HEK293 (cell line): ENCODE data around the gene ETV4.

ENCODE experiments used
- CTCF ChIA-PET: fragments of 350-600 bp; formaldehyde crosslinking; extraction: SDS; loops from one replicate; lab custom pipeline; 2021; ENCODE audit warnings: antibody characterized with exemption; lab: Yijun Ruan, JAX
- POLR2A ChIA-PET: fragments of 300-600 bp; formaldehyde crosslinking; extraction: SDS; loops from one replicate; lab custom pipeline; 2020; ENCODE audit warnings: antibody characterized with exemption, inconsistent platforms; lab: Yijun Ruan, JAX
- H3K27ac ChIP-seq: fragments of 200-500 bp; sonication (Bioruptor generic); 2 replicates; pipeline ENCODE4 v1.5.1; 2014; ENCODE audit warnings: low read depth, low read length, control low read depth, inconsistent platforms; ENCODE audit errors: extremely low read depth
- H3K36me3 ChIP-seq, 2 experiments: fragments of 200-500 bp in 1 of 2; sonication (Bioruptor generic) in 1 of 2; 1 replicate in 1 of 2; 2 replicates in 1 of 2; pipeline ENCODE4 v1.5.1; 2014 to 2017; ENCODE audit warnings: inconsistent platforms in 2 of 2, low read length in 2 of 2; ENCODE audit not compliant: control insufficient read depth in 2 of 2, insufficient read depth in 1 of 2
- H3K4me1 ChIP-seq: fragments of 200-500 bp; sonication (Bioruptor generic); 2 replicates; pipeline ENCODE4 v1.5.1; 2014; ENCODE audit warnings: mild to moderate bottlenecking, low read length, inconsistent platforms; ENCODE audit not compliant: control insufficient read depth, insufficient read depth
- H3K4me3 ChIP-seq: 2 replicates; pipeline ENCODE4 v1.5.1; 2011; ENCODE audit warnings: low read depth, mild to moderate bottlenecking, control low read depth, low read length, moderate library complexity
- H3K9me3 ChIP-seq: fragments of 200-500 bp; sonication (Bioruptor generic); 2 replicates; pipeline ENCODE4 v1.5.1; 2014; ENCODE audit warnings: low read depth, low read length, inconsistent platforms; ENCODE audit not compliant: control insufficient read depth, insufficient read depth
- KLF7 ChIP-seq: fragments of 450-650 bp; formaldehyde crosslinking; IDR thresholded peaks from 2 replicates; pipeline ENCODE4 v1.5.1; 2016; ENCODE audit warnings: missing biosample characterization, missing genetic modification characterization, borderline replicate concordance
- MZF1 ChIP-seq: fragments of 450-650 bp; formaldehyde crosslinking; IDR thresholded peaks from 2 replicates; pipeline ENCODE4 v1.5.1; 2017; ENCODE audit warnings: missing biosample characterization, missing genetic modification characterization, borderline replicate concordance
- SP2 ChIP-seq: fragments of 450-650 bp; formaldehyde crosslinking; IDR thresholded peaks from 2 replicates; pipeline ENCODE4 v1.5.1; 2016; ENCODE audit warnings: missing biosample characterization, missing genetic modification characterization
- ZFHX2 ChIP-seq: fragments of 450-650 bp; formaldehyde crosslinking; conservative IDR thresholded peaks from 2 replicates; pipeline ENCODE4 v1.5.1; 2016; ENCODE audit warnings: missing biosample characterization, missing genetic modification characterization
- ZNF157 ChIP-seq: fragments of 450-650 bp; formaldehyde crosslinking; IDR thresholded peaks from 2 replicates; pipeline ENCODE4 v1.5.1; 2016; ENCODE audit warnings: missing biosample characterization, missing genetic modification characterization
- ZNF510 ChIP-seq: fragments of 450-650 bp; formaldehyde crosslinking; IDR thresholded peaks from 2 replicates; pipeline ENCODE4 v1.5.1; 2018; ENCODE audit warnings: mild to moderate bottlenecking, missing genetic modification characterization, missing biosample characterization; ENCODE audit not compliant: insufficient replicate concordance
- ZNF658 ChIP-seq: fragments of 450-650 bp; formaldehyde crosslinking; IDR thresholded peaks from 2 replicates; pipeline ENCODE4; 2016; ENCODE audit warnings: missing biosample characterization, missing genetic modification characterization
- ZNF776 ChIP-seq: fragments of 450-650 bp; formaldehyde crosslinking; IDR thresholded peaks from 2 replicates; pipeline ENCODE4 v1.5.0; 2017; ENCODE audit warnings: missing biosample characterization, missing genetic modification characterization, borderline replicate concordance
- ZNF777 ChIP-seq: fragments of 450-650 bp; formaldehyde crosslinking; IDR thresholded peaks from 2 replicates; pipeline ENCODE4 v1.5.1; 2017; ENCODE audit warnings: missing biosample characterization, missing genetic modification characterization, borderline replicate concordance
- TF ChIP-seq, protein P1 (sequence below): fragments of 450-650 bp; formaldehyde crosslinking; IDR thresholded peaks from 2 replicates; pipeline ENCODE4 v1.5.1; 2017; ENCODE audit warnings: missing biosample characterization, missing genetic modification characterization
- TF ChIP-seq, protein P2 (sequence below): fragments of 450-650 bp; formaldehyde crosslinking; IDR thresholded peaks from 2 replicates; pipeline ENCODE4 v1.5.1; 2016; ENCODE audit warnings: missing biosample characterization, missing genetic modification characterization
- TF ChIP-seq, protein P3 (sequence below): fragments of 450-650 bp; formaldehyde crosslinking; IDR thresholded peaks from 2 replicates; pipeline ENCODE4 v1.5.1; 2016; ENCODE audit warnings: missing biosample characterization, missing genetic modification characterization
- TF ChIP-seq, protein P4 (sequence below): IDR thresholded peaks from 2 replicates; pipeline ENCODE4 v1.6.1; 2011; ENCODE audit warnings: mild to moderate bottlenecking, low read depth, low read length, borderline replicate concordance
- TF ChIP-seq, protein P5 (sequence below): fragments of 450-650 bp; formaldehyde crosslinking; IDR thresholded peaks from 2 replicates; pipeline ENCODE4 v1.5.1; 2016; ENCODE audit warnings: missing biosample characterization, missing genetic modification characterization

ETV4 gene

DNA sequence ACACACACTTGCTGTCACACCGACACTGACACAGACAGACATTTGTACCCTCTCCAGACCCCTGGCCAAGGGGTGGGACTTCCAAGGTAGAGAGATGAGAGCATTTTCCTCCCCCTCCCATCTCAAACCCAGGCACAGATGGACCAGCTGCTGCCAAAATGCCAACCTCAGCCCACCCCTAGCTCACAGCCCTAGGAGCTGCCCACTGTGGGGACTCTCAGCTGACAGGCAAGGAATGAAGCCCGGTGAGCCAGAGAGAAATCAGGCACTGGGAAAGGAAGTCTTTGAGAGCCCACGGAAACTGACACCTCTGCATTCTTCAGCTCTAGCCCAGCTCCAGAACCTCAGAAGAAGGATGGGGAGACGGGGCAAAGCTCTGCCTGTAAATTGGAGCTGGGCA is 2.8 kb downstream of the ETV4 start:
- Histone ChIP-seq H3K36me3 (no peaks in the 10 kb centered on the region), H3K4me3 (no peak overlapping the region), H3K27ac (no peak overlapping the region), H3K4me1 (peaks cover 25% of the 10 kb centered on the region), H3K9me3 (no peaks in the 10 kb centered on the region)
- POLR2A ChIA-PET = interaction anchor here (0.6 kb wide), 1 partner anchor 1276 kb away, joined by 5 read pairs; no protein-coding TSS in a partner anchor
- CTCF ChIA-PET = interaction anchor here (0.6 to 1.6 kb wide), 8 partner anchors 9 to 131 kb away, joined by 3 to 7 read pairs (median 4); no protein-coding TSS in a partner anchor
- TF ChIP-seq, protein P1, sequence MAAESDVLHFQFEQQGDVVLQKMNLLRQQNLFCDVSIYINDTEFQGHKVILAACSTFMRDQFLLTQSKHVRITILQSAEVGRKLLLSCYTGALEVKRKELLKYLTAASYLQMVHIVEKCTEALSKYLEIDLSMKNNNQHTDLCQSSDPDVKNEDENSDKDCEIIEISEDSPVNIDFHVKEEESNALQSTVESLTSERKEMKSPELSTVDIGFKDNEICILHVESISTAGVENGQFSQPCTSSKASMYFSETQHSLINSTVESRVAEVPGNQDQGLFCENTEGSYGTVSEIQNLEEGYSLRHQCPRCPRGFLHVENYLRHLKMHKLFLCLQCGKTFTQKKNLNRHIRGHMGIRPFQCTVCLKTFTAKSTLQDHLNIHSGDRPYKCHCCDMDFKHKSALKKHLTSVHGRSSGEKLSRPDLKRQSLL = peak; percentile 50; the same call in 1 of the 2 replicates
- TF ChIP-seq ZNF777 (tag by site-specific recombination) = no peak

DNA sequence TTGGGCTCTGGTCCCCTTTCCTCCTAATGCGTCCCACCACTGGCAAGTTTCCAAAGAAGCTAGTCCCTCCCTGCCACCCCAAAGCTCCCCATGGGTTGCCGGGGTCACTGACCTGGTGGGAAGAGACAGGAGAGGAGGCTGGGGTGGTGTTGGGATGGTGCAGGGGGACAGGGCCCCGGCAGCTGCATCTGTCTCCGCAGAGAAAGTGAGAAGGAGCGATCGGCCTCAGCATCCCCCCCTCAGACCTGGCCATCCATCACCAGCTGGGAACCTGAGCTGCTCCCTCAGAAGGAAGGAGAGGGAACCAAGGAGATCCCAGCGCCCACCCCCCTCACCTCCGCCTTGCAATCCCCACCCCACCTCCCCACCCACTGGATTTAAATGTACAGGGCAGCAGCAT is 3.3 kb downstream of the ETV4 start:
- TF ChIP-seq KLF7 (no peak), ZFHX2 (tag by site-specific recombination) (no peak), ZNF776 (tag by site-specific recombination) (no peak), ZNF510 (no peak), SP2 (tag by site-specific recombination) (no peak), ZNF157 (tag by site-specific recombination) (no peak), ZNF658 (no peak), MZF1 (tag by site-specific recombination) (no peak)
- TF ChIP-seq, protein P2, sequence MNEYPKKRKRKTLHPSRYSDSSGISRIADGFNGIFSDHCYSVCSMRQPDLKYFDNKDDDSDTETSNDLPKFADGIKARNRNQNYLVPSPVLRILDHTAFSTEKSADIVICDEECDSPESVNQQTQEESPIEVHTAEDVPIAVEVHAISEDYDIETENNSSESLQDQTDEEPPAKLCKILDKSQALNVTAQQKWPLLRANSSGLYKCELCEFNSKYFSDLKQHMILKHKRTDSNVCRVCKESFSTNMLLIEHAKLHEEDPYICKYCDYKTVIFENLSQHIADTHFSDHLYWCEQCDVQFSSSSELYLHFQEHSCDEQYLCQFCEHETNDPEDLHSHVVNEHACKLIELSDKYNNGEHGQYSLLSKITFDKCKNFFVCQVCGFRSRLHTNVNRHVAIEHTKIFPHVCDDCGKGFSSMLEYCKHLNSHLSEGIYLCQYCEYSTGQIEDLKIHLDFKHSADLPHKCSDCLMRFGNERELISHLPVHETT (tag by site-specific recombination) = no peak
- TF ChIP-seq, protein P3, sequence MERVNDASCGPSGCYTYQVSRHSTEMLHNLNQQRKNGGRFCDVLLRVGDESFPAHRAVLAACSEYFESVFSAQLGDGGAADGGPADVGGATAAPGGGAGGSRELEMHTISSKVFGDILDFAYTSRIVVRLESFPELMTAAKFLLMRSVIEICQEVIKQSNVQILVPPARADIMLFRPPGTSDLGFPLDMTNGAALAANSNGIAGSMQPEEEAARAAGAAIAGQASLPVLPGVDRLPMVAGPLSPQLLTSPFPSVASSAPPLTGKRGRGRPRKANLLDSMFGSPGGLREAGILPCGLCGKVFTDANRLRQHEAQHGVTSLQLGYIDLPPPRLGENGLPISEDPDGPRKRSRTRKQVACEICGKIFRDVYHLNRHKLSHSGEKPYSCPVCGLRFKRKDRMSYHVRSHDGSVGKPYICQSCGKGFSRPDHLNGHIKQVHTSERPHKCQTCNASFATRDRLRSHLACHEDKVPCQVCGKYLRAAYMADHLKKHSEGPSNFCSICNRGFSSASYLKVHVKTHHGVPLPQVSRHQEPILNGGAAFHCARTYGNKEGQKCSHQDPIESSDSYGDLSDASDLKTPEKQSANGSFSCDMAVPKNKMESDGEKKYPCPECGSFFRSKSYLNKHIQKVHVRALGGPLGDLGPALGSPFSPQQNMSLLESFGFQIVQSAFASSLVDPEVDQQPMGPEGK = no peak
- TF ChIP-seq, protein P4, sequence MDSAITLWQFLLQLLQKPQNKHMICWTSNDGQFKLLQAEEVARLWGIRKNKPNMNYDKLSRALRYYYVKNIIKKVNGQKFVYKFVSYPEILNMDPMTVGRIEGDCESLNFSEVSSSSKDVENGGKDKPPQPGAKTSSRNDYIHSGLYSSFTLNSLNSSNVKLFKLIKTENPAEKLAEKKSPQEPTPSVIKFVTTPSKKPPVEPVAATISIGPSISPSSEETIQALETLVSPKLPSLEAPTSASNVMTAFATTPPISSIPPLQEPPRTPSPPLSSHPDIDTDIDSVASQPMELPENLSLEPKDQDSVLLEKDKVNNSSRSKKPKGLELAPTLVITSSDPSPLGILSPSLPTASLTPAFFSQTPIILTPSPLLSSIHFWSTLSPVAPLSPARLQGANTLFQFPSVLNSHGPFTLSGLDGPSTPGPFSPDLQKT = no peak
- TF ChIP-seq, protein P5, sequence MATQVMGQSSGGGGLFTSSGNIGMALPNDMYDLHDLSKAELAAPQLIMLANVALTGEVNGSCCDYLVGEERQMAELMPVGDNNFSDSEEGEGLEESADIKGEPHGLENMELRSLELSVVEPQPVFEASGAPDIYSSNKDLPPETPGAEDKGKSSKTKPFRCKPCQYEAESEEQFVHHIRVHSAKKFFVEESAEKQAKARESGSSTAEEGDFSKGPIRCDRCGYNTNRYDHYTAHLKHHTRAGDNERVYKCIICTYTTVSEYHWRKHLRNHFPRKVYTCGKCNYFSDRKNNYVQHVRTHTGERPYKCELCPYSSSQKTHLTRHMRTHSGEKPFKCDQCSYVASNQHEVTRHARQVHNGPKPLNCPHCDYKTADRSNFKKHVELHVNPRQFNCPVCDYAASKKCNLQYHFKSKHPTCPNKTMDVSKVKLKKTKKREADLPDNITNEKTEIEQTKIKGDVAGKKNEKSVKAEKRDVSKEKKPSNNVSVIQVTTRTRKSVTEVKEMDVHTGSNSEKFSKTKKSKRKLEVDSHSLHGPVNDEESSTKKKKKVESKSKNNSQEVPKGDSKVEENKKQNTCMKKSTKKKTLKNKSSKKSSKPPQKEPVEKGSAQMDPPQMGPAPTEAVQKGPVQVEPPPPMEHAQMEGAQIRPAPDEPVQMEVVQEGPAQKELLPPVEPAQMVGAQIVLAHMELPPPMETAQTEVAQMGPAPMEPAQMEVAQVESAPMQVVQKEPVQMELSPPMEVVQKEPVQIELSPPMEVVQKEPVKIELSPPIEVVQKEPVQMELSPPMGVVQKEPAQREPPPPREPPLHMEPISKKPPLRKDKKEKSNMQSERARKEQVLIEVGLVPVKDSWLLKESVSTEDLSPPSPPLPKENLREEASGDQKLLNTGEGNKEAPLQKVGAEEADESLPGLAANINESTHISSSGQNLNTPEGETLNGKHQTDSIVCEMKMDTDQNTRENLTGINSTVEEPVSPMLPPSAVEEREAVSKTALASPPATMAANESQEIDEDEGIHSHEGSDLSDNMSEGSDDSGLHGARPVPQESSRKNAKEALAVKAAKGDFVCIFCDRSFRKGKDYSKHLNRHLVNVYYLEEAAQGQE (tag by site-specific recombination) = no peak
- POLR2A ChIA-PET = interaction anchor here (0.6 kb wide), 1 partner anchor 540 kb away, joined by 3 read pairs; no protein-coding TSS in a partner anchor
- CTCF ChIA-PET = interaction anchor here (0.7 to 1.6 kb wide), 5 partner anchors 9 to 131 kb away, joined by 3 to 7 read pairs (median 4); no protein-coding TSS in a partner anchor
- Histone ChIP-seq H3K9me3 (no peaks in the 10 kb centered on the region), H3K4me3 (no peak overlapping the region), H3K36me3 (no peaks in the 10 kb centered on the region), H3K4me1 (peaks cover 25% of the 10 kb centered on the region), H3K27ac (no peak overlapping the region)
